DMS153 (cell line): ENCODE measurements around the gene TSPAN8.
"Not testable (repeated sequence)": the region's sequence is repeated elsewhere in the genome, so short reads cannot be mapped to it uniquely, and the experiment has no call there.

ENCODE experiments used
- DNase-seq: peaks from one replicate; lab custom pipeline; 2025; lab: John Stamatoyannopoulos, UW

Gene TSPAN8

DNA sequence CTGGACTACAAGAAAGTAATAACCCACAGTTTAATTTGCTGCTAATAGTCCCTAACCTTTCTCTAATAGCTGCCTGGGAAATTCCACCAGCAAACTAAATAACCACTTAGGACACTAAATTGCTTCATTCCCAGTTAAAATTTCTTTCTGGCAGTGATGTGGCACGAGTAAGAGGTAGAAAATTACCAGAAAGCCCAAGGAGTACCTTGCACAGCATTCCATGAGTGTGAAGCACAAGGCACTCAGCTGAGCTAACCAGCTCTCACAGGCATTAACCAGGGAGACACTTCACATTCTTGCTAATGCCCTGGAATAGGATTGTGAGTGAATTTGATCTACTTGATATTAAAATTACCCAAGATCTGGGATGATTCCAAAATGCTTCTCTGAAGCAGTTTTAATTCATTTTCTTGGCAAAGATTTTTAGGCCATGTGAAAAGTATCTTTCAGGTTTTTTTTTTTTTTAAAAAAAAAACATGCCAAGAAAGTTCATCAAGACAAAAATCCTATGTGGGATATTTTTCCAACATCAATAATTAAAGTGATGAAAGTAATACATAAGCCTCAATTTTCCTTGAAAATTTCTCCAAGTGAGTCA, 29.5 kb downstream of the TSPAN8 start:
- DNase-seq: no peak

DNA sequence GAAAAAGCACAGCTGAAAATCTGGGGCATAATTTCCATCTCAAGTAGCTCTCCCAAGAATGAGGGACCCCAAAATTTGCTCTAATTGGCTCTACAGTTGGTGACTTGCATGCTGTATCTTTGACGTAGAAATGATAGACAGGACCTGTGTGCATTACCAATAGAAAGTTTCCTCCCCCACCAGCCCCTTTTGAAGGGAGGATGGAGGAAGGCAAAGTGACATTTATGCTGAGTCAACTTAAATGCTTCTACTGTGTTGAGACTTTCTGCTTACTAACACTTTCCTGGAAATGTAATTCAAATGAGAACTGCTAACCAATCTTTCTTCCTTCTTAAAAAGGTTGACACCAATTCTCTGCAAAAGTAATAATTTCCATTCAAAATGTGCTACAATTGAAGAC, 31.9 kb downstream of the TSPAN8 start:
- DNase-seq: no peak

DNA sequence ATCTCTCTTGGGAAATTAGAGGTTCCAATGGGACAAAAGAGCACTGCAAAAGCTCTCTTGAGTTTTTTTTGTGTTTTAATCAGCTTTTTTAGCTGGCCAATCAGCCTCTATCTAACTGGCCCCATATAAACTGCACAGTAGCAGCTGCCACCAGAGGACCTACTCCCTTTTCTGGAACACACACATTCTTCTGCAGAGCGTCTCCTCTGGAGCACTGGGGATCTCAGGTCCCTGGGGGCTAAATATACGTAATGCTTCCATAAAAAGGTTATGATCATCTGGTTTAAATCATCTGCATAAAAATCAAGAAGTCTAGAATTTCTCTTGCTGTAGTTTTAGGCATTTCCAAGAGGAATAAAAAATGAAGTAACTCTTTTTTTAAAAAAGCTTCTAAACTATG, 32.3 kb downstream of the TSPAN8 start:
- DNase-seq: no peak

DNA sequence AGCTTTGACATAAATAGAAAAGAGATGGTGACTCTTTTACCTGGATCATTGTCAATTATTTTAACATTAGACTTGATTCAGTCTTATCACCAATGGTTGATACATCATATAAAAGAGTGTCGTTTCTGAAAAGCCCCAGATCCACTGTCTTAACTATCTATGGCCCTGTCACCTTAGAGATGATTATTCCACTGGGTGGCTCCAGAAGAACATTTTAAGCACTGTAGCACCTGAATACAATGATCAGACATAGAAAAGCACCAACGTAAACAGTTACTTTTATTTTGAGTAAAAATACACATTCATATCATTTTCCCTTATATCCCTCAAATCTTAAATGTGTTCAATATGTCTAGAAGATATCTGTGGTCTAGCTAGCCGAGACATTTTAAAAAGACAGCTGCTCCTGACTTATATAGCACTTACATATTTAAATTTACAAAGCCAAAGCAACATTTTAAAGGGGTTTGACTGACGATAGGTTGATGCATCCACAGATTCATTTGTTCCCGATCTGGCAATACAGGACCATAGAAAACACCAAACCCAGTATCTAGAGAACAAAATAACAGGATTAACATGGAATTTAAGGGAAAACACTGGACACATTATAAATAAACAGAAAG, 32.9 kb downstream of the TSPAN8 start:
- DNase-seq: peak; percentile 0

DNA sequence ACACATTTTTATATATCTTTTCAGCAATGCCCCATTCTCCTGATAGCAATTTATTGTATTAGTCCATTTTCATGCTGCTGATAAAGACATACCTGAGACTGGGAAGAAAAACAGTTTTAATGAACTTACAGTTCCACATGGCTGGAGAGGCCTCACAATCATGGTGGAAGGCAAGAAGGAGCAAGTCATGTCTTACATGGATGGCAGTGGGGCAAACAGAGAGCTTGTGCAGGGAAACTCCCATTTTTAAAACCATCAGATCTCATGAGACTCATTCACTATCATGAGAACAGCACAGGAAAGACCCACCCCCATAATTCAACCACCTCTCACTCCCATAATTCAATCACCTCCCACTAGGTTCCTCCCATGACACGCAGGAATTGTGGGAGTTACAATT, 44.7 kb downstream of the TSPAN8 start:
- not testable (repeated sequence) for DNase-seq

DNA sequence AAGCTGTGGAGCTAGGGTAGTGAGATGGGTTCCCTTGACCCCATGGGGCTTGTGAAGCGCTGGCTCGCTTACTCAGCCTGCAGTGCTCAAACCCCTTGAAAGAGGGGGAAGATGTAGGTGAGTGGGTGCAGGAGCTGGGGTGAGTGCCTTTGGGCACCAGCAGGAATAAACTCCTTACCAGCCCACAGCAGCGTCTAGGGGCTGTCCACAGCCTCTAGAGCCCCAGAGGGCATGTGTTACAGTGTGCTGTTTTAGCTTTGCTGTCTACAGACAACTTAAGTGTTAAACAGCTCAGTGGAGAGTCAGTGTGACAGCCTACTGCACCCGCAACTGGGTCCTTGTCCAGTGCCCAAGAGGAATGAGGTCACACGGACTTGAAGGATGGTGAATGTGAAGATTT, 48.0 kb downstream of the TSPAN8 start:
- no peak for DNase-seq

DNA sequence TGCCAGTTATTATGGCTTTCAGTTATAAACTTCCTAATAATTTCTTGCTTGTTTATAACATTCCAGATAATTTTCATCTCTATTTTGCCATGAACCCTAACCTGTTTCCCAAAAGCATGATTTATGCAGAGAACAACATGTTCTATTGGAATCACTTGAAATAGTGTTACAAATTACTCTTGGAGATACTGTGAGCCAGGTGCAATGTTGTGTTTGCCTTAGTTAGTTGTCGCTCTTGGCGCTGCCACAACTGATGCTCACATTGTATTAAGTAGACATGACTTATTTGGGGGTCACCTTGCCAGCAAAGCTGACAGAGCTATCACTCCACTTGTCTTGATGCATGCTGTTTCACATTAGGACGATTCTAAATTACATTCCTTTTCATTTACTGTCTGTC, 49.4 kb downstream of the TSPAN8 start:
- no peak for DNase-seq

DNA sequence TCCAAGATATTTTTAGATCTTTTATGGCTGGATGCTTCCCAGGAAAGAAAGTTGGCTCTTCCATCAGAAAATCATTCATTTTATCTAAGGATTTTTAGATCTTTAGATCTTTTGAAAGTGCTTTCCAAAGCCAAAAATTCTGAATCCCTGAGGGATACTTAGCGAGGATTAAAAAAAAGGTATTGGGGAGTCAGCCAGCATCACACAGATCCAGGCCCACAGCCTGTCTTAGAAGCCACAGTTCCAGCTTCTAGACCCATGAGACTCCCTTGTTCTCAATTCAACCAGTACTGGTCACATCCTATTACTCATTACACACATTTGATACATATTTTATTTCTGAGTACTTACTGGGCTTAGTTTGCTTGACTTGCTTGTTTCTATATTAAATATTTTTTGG, 49.9 kb downstream of the TSPAN8 start:
- DNase-seq: no peak

DNA sequence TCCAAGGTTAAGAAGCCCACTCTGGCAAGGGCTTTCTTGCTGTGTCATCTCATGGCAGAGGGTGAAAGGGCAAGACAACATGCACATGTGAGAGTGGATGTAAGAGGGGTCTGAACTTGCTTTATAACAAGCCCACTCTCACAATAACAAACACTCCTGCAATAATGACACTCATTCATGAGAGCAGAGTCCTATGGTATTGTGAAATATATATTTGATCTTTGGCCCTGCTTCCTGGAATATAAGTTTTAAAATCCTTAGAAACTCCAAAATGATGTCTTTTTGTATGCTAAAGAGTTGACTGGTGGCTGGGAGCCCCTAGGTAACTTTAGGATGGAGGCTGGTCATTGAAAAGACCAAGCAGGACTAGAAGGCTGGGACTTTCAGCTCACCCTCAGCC, 51.8 kb downstream of the TSPAN8 start:
- no peak for DNase-seq

DNA sequence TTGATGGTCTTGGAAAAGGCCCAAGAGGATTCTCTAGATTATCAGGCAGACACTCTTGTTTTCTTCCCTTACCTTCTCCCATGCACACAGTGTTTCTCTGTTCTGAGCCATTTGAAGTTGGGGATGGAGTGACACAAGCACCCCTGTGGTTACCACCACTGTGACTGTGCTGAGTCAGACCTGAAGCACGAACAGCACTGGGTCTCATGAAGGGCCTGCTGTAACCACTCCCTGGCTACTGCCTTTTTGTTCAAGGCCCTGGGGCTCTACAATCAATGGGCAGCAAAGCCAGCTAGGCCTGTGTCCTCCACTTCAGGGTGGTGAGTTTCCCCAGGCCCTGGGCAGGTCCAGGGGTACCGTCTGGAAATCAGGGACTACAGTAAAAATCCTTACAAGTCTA, 65.5 kb downstream of the TSPAN8 start:
- DNase-seq: no peak

DNA sequence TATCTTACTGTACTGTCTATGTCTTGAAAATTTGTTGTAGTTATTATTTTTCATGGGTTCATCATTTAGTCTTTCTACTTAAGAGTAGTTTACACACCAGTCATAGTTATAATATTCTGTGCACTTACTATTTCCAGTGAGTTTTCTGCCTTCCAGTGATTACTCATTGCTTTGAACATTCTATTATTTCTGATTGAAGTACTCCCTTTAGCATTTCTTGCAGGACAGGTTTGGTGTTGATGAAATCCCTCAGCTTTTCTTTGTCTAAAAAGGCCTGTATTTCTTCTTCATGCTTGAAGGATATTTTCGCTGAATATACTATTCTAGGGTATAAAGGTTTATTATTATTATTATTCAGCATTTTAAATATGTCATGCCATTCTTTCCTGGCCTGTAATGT, 66.8 kb downstream of the TSPAN8 start:
- DNase-seq: no peak

DNA sequence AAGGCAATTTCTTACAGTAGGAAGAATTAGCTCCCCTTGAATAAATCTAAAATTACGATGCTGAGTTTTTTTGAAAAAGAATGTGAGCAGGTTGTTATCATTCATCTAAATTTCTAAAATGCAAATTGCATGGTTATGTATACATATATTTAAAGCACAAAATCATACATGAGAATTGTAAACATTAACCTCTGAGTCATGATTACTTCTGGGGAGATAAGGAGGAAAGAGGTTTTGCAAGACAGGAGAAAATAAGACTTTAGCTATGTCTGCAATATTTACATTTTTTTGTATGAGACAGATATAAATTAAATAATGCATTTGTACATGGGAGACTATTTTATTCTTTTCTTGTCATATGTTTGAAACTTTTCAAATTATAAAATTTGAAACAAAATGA, 72.2 kb downstream of the TSPAN8 start:
- DNase-seq: no peak

DNA sequence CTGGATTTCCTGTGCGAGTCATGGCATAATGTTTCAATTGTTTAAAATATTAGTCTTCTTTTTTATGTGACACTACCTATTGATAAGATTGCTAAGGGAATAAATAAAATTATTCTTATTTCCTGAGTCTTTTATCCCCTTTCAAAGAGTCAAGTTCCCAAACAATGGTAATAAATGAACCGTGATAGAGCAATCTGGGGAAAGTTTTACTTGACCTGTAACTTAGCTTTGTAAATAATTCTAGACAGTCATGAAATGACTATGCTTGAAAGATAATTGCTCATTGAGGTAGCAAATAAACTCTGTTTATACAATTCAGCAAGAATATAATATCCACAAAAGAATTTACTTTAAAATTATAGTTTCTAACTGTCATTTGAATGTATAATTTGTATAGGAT, 82.1 kb downstream of the TSPAN8 start:
- DNase-seq: no peak
